Measurements from ENCODE around the gene MLPH.

Gene MLPH

DNA sequence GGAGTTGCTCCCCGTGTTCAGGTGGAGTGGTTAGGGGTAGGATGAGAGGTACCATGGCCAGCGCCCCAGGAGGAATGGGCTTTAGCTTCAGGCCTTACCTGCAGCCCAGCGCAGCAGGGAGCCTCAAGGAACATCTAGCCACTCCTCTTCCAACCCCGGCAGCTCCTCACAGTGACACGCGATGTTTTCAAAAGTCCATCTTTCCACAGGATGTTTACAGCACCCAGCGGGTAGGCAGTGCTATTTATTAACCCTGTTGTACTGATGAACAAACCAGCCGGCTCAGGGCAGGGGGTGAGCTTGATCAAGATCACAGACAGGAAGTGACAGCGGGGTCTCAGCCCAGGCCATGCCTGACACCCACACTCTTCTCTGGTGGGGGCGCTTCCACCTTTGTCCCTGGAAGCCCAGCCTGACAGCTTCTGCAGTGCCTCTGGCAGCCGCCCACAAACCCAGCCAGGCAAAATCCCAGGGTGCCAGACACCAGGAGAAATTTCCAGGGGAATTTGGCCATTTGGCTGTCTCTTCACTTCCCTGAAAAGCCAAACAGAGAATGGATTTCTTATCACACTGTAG is 60.9 kb downstream of the MLPH start:
- DNase-seq, result no peak

DNA sequence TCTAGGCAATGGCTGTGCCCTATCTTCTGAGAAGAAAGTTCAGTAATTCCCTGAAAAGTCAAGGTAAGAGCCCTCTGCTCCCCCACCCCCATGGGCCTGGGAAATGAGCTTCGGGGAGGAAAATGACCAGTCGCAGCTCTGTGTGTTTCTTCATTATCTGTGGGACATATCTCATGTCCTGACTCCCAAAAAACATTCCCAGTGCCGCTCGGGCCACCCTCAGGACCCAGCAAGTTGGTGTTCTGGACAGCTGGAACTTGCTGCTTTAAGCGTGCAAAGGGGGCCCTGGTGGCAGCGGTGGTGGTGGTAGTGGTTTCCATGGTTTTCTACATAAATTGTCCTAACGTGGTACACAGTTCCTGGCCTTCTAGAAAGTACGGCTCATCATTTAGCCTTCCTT is 62.2 kb downstream of the MLPH start:
- DNase-seq, result no peak

DNA sequence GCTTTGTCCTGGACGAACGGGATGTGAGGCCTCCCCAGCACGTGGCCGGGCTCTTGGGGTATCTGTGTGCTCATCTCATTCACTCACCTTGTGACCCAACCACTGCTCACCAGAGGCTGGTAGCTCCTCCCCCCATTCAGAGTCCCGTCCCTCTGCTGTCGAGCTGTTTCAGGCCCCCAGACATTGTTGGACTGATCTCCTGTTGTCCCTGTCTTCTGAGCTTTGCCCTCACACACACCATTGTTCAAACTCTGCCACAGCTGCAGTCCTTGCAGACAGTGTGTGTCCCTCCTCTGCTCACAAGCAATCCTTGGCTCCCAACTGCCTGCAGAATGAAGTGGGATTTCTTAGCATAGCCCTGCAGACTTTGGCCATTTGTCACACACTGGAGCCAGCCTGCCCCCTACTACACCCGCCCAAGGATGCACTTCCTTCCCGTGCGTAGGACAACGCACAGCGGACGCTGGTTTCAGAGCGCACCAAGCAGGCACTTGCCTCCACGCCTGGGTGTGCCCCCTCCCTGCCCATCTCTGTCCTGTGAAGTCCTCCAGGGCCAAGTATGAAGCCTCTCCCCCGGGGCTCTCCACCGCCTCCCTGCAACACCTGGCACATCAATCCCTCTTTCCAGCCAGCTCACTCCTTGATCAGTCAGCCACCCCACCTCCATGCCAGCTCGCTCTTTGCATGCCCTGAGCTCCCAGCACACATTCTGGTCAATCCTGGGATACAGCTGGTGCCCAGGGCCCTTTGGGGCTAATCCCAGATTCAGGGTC is 62.8 kb downstream of the MLPH start:
- no peak for DNase-seq

DNA sequence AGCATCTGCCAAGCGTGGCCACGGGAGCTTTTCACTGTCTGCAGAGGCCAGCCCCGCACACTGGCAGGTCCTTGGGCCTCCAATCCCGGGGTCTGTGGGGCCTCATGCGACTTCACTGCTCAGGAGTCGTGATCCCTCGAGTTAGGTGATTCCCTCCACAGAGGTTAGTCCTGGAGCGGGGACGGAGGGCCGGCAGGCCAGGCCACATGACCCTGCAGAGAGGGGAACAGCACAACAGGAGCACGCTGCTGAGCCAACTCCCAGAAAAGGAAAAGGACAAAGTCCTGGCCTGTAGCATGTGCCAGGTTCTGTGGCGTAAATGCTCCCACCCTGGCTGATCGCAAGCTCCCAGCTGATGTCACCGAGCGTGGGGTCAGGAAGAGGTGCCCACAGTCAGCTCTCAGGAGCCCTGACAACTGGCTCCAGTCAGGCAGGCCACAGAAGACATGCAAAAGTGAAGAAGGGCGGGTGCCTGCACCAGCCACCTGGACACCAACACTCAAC is 64.1 kb downstream of the MLPH start:
- DNase-seq, result no peak

DNA sequence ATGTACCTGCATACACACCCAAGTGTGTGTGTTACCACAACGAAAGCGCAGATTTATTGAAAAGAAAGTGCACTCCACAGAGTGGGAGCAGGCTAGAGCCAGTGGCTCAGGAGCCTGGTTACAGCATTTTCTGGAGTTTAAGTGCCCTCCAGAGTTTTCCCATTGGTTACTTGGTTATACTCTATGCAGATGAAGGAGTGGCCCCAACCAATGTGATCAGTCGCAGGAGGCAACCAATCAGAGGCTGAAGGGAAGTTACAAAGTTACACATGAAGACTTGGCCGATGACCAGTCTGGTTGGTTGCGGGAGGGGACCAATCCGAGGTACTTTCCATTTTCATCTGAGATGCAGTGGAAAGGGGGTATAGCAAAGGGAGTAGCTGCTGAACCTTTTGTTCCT is 65.9 kb downstream of the MLPH start:
- no peak for DNase-seq

DNA sequence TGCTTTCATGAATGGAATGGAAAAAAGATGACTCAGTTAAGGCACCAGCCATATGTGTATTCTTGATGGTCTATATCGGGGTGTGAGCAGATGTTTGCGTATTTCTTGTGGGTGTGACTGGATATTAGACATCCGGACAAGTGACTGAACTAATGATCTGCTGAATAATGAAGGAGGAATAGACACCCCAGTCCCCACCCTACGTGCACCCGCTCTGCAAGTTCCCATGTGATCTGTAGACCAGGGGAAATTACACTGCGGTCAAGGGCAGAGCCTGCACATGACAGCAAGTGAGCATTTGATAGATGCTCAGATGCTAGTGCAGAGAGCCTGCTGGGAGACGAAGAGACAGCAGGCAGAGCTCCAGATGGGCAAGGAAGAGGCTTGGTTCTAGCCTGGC is 66.9 kb downstream of the MLPH start:
- no peak for DNase-seq

DNA sequence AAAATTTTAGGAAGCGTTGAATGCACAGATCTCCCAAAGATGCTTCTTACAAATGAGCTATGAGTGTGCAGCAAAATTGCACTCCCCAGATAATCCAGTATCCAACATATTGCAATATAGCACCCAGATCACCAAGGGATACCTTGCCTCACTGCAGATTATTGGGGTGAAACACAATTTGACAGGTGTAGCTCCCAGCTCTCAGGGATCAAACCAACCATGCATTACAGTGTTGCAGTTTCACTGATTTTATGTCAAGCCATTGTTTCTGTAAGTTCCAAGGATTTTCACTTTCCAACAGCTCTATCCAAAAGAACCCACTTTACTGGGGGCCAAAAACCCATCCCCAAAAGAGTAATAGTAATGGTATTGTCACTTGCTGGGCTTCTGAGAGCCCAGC is 68.5 kb downstream of the MLPH start:
- DNase-seq, result no peak

DNA sequence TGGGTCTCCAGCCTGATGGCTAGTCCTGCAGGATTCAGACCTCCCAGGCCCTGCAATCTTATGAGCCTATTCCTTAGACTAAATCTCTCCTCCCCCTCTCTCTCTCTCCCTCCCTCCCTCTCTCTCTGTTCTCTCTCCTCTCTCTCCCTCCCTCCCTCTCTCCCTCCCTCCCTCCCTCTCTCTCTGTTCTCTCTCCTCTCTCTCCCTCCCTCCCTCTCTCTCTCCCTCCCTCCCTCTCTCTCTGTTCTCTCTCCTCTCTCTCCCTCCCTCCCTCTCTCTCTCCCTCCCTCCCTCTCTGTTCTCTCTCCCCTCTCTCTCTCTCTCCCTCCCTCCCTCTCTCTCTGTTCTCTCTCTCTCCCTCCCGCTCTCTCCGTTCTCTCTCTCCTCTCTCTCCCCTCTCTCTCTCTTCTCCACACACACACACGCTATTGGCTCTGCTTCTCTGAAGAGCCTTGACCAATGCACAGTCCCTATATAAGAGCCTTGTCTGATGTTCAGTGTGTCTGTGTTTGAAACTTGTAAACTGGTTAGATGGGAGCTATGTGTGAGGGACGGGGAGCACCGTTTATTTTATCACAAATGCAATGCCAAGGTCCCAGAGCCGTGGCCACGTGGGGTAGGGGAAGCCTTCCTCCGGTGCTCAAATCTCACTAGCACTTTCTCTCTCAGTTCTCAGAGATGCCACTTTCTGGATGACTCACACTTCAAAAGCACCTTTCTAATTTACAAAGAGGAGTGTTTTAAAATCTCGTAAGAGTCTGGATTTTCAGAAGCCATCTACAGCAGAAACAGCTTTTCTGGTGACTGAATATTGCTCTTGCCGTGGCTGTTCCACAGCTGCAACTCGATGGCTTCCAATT is 70.0 kb downstream of the MLPH start:
- DNase-seq, result no peak

DNA sequence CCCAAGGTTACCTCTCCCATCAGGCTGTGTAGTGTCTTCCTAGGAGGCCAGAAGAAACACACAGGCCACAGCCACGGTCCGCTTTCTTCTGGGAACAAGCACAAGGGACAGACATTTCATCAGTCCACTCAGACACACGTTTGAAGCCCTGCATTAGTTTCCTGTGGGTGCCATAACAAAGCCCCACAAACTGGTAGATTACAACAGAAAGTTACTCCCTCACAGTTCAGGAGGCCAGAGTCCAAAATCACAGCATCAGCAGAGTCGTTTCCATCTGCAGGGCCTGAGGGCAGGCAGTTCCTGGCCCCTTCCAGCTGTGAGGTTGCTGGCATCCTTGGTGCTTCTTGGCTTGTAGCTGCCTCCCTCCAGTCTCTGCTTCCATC is 70.6 kb downstream of the MLPH start:
- no peak for DNase-seq

DNA sequence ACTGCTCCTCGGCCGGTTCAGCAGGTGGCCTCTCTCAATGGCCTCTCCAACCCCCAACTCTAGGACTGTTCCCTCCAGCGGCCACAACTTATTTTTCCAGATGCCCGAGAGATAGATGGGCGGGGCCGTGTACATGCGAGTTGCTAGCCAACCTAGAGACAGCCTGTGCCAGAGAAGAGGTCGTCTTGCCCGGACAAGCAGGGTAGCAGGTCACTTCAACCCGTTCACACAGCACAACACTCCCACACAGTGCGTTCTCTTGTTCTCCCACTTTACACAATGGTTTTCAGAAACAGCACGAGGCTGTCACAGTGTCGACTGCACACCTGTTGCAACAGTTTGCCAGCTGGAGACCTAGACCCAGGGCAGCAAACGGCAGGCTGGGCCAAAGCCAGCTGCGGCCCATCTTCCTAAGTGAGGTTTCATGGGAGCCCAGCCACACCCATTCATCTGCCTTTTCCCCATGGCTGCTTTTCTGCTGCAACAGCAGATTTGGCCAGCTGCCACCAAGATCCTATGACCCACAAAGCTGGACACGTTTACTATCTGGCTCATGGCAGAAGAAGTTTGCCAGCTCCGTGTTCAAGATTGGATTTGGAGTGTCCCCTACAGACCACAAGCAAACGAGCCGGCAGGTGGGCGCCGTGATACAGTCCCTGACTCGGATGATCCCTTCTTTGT is 72.0 kb downstream of the MLPH start:
- DNase-seq, result no peak

DNA sequence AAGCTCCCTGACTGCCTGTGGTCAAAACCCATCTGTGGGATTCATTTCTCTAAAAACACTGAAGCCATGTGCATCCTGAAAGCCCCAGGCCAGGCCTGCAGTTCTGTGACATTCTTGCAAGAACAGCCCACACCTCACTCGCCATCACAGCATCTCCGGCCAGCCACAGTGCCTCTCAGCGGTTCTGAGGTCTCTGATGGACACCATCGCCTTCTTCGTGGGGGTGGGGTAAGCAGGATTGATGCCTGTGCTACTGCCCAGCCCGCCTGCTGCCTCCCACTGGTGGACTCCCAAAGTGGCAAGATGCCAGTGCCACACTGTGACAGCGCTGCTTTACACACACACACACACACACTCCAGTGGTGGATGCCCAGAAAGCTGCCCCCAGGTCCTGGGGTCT is 74.2 kb downstream of the MLPH start:
- DNase-seq, result no peak

DNA sequence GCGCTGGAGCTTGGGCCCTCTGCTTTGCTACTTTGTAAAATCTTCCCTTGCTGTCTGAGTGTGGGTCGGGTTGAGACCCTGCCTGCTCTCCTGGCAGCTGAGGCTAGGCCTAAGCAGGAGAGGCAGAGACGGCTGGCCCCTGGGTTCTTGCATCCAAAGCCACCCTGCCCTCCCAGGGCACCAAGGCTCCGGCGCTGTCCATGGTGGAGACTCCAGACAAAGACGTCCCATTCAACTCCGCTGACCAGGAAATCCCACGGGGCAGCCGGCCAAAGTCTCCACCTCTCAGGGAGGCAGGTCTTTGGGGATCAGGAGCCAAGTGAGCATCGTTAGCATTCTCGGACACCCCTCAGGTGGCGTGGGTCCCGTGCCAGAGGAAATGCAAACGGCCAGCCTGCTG is 76.8 kb downstream of the MLPH start:
- DNase-seq, result no peak

DNA sequence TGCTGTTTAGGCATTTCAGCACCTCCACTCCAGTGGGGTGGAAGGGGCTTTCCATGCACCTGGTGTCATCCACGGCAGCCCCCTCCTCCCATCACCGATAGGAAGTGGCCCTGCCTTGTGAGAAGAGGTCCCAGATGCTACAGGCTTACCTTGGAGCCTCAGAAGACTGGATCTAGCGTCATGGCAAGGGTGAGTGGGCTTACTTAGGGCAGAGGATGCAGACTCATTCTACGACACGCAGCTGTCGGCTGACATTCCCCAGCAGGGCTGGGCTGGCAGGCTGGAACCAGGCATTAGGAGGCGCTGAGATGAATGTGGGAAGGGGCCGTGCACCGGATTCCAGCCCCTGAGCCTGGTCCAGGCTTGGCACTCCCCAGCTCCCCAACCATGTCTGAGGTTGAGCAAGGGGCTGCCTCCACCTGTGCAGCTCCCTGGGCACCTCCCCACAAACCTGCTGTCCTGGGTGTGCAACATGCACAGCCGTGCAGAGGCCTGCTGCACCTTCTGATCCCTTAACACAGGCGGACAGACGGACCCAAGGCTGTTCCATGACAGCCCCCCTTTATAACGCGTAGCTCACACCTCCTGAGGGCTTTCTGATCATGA is 77.6 kb downstream of the MLPH start:
- no peak for DNase-seq

DNA sequence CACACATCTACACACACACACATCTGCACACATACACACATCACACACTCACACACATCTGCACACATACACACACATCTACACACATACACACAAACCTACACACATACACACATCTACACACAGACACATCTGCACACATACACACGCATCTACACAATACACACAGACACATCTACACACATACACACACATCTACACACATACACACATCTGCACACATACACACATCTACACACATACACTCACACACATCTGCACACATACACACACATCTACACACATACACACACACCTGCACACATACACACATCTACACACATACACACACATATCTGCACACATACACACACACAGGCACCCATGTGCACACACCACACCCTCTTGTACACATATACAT is 78.9 kb downstream of the MLPH start:
- no peak for DNase-seq

DNA sequence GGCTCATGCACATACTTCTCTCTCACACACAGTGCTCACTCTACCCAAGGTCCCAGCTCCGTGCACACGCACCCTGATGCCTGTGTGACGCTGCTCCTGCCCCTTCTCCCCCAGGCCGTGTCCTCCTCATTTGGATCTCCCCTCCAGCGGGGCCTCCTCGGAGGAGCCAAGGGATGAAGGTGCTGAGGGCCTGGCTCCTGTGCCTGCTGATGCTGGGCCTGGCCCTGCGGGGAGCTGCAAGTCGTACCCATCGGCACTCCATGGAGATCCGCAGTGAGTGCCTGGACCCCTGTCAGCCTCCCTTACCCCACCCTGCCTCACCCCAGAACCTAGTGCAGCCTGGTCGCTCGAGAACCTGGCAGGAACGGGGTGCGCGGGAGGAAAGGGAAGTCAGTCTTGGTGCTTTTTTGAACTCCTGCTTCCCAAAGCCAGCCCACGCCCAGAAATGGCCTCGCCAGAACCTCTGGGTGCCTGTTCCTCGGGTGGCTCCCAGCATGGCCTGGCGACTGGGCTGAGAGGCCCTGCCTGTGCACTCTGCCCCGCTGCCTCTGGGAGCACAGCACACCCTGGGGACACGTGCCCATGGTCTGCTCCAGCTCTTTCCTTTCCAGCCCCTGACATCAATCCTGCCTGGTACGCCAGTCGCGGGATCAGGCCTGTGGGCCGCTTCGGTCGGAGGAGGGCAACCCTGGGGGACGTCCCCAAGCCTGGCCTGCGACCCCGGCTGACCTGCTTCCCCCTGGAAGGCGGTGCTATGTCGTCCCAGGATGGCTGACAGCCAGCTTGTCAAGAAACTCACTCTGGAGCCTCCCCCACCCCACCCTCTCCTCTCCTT is 79.6 kb downstream of the MLPH start, which contains the start of gene PRLH:
PRLH (plus strand) TSS at position 174 of the 835 bp plus-strand sequence; CDS start at position 174, 0 bp downstream.
- DNase-seq, result no peak

DNA sequence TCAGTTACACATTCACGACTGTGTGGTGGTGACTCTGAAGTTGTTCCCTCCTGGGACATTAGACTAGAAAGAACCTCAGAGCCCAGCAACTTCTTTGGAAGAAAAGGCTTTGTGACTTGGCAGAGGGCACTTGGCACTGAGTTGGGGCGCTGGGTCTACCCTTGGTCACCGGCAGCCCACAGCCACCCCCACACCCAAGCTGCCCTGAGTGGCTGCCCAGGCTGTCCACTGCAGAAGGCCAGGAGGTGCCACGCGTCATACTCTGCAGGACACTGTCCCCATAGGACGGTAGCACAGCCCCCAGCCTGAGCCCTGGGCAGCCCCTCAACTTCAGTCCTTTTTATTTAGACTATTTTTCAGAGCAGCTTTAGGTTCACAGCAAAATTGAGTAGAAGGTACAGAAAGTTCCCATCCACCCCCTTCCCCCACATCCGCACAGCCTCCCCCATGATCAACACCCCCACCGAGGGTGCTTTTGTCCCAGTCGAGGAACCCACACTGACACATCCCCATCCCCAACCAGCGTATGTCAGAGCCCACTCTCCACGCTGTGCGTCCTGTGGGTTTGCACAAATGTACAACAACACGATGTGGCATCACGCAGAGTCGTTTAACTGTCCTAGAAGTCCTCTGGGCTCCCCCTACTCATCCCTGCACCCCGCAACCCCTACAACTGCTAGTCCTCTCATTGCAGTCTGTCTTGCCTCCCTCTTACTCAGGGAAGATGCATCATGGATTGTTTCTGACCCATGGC is 80.4 kb downstream of the MLPH start:
- no peak for DNase-seq

DNA sequence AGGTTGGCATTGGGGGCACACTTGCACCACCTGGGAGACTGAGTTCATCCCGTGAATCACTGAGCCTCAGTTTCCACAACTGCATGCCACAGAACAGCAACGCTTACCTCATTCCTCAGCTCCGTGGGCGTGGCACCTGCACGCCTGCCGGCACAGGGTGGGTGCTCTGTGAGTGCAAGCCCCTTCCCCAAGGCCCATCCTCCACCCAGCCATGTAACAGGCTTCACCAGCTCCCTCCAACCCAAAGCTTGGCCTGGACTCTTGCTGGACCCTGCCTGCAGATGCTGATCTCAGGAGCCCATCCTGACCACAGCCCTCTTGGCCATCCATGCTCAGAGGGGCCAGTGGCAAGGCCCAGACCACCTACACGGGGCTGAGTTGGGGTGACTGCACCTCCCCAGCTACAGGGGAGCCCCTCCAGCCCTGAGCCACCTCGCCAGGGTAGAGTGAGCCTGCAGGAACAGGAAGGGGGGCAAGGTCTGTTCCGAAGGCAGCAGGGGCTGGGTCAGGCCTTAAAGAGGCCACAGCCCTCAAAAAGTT is 81.1 kb downstream of the MLPH start:
- DNase-seq, result no peak

DNA sequence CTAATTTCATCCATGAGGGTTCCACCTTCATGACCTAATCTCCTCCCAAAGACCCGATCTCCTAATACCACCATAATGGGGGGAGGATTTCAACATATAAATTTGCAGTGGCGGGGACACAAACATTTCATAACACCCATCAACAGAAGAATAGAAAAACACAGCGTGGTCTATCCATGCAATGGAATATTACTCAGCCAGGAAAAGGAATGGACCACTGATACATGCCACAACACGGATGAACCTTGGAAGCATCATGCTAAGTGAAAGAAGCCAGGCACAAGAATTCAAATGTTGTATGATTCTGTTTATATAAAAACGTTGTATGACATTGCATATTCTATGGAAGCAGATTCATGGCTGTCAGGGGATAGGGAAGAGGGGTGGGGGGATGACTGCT is 82.0 kb downstream of the MLPH start:
- no peak for DNase-seq

DNA sequence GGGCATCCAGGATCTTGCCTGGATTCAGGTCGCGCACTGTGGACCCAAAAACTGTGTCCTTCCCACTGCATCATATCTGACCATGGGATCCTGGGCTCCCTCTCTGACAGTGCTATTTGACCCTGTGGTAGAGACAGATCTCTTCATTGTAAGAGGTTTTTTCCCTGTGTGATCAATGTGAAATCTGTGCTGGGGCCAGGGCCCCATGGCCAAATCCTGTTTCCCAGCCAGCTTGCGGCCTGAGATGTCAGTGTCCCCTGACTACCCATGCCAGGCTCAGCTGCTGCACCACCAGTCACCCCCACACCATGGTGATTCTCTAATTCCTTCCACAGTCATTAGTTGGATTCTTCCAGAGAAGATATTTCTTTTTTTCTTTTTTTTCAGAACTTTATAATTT is 82.8 kb downstream of the MLPH start:
- DNase-seq, result no peak

DNA sequence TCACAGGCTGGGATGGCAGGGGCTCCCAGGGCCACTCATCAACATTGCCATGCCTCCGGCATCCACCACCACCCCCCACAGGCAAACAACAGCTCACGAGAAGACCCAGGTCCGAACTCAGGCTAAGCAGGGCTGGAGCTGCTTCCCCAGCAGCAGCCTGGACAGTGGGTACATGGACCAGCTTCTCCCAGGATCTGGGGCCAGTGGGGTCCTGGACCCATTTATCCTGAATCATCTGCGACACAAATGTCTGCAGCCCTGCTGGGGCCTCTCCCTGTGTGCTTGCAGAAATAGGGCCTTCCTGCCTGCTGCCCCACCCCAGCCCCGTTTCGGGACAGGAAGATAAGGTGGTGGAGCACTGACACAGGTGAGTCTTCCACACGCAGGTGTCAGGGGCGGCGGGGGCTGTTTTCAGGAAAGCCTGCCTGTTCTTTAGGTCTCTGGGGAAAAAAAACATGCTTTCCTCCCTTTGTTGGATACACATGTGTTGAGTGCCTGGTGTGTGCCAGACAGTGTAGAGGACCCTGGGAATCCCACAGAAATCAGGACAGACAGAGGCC is 83.8 kb downstream of the MLPH start:
- DNase-seq, result no peak

Data from activated CD4-positive, alpha-beta T cell treated with anti-CD3 and anti-CD28 coated beads for 1 hour (primary cell).